ENCODE results near the gene PPP1R16B.

DNA sequence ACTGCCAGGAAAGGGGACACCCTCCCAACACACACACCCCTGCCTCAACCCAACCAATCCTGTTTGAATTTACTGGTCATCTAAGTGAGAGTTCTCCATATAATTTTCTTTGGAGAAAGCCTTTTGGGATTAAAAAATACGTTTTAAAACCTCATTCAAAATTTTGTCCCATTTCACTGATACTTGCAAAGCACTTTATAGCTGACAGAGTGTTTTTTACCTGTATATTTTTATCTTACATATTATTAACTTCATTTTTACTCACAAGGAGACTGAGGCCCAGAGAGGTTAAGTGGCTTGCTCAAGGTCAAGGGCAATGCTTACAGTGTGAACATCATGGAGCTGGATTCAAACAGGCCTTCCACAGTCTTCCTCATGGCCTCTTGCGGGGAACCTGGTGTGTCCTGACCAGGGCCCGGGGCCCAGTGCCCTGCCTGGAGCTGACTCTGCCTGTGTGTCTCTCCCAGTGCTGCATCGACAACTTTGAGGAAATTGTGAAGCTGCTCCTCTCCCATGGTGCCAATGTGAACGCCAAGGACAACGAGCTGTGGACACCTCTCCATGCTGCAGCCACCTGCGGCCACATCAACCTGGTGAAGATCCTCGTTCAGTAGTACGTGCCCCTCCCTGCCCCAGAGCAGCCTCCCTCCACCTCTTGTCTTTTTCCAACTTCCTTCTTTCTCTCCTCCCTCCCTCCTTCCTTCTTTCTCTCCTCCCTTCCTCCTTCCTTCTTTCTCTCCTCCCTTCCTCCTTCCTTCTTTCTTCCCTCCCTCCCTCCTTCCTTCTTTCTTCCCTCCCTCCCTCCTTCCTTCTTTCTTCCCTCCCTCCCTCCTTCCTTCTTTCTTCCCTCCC, 89.8 kb downstream of the PPP1R16B start:
- TF ChIP-seq CTCF (IDR thresholded peaks at IDR 0.05; ENCODE audit: low read length) (no peak), EZH2 (IDR thresholded peaks at IDR 0.05; ENCODE audit: borderline replicate concordance, low read length) (no peak)

Data from OCI-LY1 (cell line).